Adipose tissue (tissue), 3 donors: ENCODE data around the gene ASB7. TPM values are rescaled to one million over a fixed set of nuclear protein-coding genes. Genes with fewer than 3 reads are reported as not detected.

Experiments
- H3K27ac ChIP-seq: one replicate; pipeline ENCODE4 v1.5.1; 2013; ENCODE audit warnings: low read depth, low read length
- WGBS, 3 donors: extraction: QIAGEN DNeasy Blood & Tissue Kit; methylation state at CpG; one replicate each; pipeline ENCODE4 v1.1.7; 2013; 5-methylcytosine and 5-hydroxymethylcytosine counted together
- polyA plus RNA-seq, 3 donors: library from polyadenylated mRNA; stranded (reverse); fragments of 200-250 nt; gene quantifications; one replicate each; pipeline ENCODE4 v1.2.3, GENCODE V29; 2013
- donor health status: healthy with polysubstance abuse.
- donor health status: Bipolar disorder and iron deficiency.
- donor health status: healthy.

ASB7 gene
- polyA plus RNA-seq, 3 donors, result 2.1 to 4.2 (median 3.0) TPM

DNA sequence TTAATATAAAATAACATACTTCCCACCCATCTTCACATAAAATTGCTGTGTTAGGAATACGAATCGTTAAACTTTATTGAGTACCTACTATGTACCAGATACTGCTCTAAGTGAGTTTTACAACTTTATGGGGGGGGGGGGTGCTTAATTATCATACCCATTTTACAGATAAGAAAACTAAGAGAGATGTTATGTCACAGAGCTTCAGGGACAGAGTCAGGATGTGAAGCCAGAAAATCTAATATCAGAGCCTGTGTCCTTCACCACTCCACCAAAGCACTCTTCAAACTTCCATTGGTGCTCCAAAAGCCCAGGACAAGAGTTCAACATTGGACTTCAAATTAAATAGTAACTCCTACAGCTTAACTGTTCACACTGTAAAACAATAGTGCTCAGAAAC lies 9.0 kb upstream of the ASB7 start:
- H3K27ac ChIP-seq, result no peak overlapping the region
- WGBS, 3 donors, result 97 to 100% (median 99%) methylated on average over 2 of the region's 2 CpGs

DNA sequence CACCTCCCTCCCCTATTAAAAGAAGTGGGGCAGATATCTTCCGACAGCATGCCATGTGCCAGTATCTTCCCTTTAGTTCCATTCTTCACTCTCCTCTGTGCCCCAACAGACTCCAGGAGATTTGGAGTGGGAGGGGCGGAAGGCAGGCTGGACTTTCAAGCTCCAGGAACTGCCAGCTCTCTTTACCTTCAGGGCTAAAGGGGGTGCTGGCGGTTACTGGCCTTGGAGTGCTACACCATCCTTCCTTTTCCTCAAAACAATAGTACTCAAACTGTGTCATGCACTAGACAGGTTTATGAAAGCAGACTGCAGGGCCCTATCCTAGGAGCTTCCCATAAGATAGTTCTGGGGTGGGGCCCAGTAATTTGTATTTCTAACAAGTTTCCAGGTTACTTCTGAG lies 6.4 kb upstream of the ASB7 start:
- H3K27ac ChIP-seq, result no peak overlapping the region
- WGBS, 3 donors, result 87 to 96% (median 87%) methylated on average over 3 of the region's 3 CpGs

DNA sequence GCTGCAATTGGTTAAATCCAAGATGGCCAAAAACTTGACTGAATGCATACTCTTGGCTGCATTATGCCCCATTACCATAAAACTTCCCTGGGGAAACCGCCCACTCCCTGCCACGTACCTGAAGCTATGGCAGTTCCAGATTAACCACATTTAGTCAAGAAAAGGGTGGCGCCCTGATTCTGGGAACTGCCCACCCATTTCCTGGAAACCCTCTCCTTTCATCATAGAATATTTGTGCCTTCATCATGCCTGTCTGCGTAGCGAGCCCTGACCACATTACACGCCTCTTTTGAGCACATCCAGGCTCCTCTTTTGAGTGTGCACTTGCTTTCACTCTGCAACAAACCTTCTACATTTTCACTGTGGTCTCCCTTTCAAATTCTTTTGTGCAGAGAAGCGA lies 5.6 kb upstream of the ASB7 start:
- whole genome bisulfite sequencing, 3 donors, result 61 to 77% (median 62%) methylated on average over 7 of the region's 7 CpGs
- H3K27ac ChIP-seq, result no peak overlapping the region

DNA sequence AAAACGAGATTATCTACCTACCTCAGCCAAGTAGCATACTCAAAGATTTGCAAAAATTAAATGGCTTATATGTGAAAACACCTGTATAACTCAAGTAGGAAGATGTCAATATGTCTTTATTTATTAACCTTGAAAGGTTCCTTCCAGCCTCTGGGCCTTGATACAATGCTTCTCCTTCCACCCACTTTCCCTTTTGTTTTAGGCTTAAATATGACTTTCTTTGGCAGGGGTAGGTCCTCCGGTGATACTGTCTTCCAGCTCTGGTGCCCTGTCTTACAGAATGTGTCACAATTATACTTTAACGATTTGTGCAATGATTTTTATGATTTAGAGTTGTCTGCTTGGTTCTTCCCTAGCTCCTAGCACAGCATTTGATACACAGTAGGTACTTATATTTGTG lies 4.5 kb upstream of the ASB7 start:
- no peak overlapping the region for H3K27ac ChIP-seq
- WGBS, 3 donors, result 85 to 87% (median 86%) methylated on average over 3 of the region's 3 CpGs

DNA sequence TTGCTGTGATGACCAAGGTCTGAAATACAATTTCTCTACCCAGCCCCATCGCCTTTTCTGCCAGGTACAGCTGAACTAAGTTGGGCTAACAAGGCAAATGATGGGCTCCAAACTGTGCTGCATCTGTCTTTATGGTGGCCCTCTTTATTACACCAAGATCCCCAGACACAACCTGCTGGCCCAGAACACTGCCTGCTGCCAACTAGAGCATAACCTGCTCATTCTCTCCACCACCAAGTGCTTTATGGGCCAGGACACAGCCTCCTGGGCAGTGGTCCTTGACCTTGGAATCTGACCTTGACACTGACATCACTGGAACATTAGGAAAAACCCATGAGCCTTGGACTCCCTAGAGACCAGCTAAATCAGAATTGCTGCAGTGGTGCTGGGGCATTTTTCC lies 3.7 kb upstream of the ASB7 start:
- WGBS, 3 donors, result 94 to 100% (median 100%) methylated on average over 1 of the region's 1 CpG
- no peak overlapping the region for H3K27ac ChIP-seq

DNA sequence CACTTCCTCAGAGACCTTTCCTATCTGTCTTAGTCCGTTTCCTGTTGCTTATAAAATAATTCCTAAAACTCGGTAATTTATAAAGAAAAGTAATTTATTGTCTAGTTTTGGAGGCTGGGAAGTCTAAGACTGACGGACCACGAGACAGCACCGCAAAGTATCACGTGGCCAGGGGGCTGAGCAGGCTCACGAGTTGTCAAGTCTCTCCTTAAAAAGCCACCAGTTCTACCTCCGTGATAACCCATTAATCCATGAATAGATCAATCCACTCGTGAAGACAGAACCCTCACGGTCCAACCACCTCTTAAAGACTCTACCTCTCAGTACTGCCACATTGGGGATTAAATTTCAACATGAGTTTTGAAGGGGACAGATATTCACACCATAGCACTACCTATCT lies 1.2 kb upstream of the ASB7 start:
- H3K27ac ChIP-seq, result no peak overlapping the region
- 0 to 1% (median 0%) methylated on average over 10 of the region's 10 CpGs for WGBS, 3 donors

DNA sequence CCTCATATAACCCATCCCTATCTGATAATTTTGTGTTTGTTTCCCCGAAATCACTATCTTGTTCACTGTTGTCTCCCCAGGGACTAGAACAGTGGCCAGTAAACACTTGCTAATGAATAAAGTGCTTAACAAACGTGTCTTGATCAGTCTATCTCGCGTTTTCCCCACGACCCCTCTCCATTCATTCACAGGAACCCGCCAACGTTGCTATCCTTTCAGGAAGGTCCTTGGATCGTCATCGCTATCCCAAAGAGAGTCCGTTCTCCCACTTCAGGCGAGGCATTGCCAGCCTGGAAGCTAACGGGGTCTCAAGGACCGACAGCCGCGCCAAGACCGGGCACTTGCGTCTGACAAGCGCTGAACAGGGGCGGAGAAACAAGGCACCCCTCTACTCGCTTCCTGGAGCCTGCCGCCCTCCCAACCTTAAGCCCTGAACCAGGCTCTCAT lies 749 bp upstream of the ASB7 start:
- H3K27ac ChIP-seq, result no peak overlapping the region
- WGBS, 3 donors, result 0 to 1% (median 0%) methylated on average over 21 of the region's 21 CpGs

DNA sequence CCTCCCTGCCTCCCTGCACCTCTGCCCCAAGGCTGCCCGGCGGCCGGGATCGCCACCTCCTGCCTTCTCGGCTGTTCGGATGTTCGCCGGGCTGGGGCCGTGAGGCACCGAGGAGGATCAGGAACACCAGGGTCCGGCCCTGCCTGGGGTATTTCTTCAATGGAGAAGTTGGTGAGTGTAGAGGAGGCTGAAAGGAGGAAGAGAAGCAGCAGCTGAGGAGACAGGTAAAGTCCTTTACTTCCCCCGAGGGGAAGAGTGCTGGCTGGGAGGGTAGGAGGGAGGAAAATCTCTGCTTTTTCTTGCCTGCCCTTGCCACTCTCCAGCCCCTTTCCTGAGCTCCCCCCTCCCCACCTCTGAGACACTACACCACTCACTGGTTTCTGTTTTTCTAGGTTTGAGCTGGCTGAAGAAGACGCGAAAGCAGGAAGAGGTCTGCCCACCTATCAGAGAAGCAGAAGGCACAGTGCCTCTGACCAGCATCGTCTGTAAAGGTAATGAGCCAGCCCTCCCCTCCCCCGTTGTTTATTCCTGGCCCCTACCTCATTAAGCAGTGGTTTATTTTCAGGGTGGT lies 519 bp downstream of the ASB7 start:
- WGBS, 3 donors, result 1 to 2% (median 1%) methylated on average over 15 to 16 of the region's 16 CpGs

DNA sequence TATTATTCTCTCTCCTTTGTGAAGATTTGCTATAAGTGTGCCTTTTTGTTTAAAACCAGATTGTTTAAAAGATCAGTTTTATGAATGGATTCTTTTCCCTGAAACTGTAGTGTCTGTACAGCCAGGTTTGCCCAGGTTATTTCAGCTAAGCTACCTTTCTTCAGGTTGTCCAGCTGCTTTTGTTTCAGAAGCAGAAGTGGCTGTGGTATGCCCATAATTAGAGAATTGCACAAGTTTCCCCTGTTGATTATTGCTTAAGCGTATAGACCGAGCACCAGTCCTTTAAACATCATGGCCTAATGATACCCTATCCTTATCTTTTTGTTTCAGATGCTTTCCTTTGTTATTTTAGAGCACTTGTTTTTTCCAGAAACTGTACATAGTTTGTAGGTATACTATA lies 10.2 kb downstream of the ASB7 start:
- H3K27ac ChIP-seq, result no peak overlapping the region
- WGBS, 3 donors, result 66 to 92% (median 71%) methylated on average over 2 of the region's 2 CpGs

More for the DNA sequence above, 519 bp downstream of the ASB7 start:
- peak overlapping the region; percentile 21 for H3K27ac ChIP-seq

DNA sequence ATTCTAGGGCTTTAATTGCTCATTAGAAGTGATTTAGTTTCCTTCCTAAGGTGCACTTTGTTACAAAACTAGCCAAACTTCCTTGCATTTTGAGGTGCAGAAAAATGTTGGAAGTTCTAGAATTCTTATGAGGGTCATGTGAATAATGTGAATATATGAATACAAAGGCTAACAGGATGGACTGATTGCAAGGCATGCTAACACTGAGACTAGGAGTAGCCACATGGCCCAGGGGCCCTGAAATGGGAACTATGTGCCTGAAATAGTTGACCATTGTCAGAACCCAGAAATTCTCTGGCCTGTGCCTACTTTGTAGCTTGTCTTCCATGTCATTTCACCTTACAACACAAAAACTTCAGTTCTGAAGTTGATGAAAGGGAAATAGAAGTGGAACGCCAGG lies 10.8 kb downstream of the ASB7 start:
- no peak overlapping the region for H3K27ac ChIP-seq
- 96 to 100% (median 96%) methylated on average over 1 of the region's 1 CpG for WGBS, 3 donors

DNA sequence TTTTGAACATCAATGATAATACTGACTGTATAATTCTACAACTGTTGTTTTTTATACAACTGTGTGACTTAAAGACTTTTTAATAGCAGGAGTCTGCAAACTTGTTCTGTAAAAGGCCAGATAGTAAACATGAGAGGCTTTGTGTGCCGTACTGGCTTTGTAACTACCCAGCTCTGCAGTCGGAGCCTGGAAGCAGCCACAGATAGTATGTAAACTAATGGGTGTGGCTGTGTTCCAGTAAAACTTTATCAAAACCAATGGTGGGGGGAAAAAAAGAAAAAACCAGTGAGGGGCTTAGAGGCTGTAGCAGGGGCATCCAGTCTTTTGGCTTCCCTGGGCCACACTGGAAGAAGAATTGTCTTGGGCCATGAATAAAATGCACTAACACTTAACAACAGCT lies 11.9 kb downstream of the ASB7 start:
- no peak overlapping the region for H3K27ac ChIP-seq
- WGBS, 3 donors, result 82 to 89% (median 84%) methylated on average over 2 of the region's 2 CpGs

DNA sequence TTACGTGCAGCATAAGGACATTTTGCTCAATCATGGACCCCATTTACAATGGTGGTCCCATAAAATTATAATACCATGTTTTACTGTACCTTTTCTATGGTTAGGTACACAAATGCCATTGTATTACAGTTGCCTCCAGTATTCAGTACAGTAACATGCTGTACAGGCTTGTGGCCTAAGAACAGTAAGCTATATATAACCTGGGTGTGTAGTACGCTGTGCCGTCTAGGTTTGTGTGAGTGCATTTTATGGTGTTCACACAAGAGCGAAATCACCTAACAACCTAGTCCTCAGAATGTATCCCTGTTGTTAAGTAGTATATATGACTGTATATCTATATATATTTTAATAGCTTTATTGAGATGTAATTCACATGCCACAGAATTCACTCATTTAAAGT lies 12.5 kb downstream of the ASB7 start:
- WGBS, 3 donors, result 94 to 97% (median 97%) methylated on average over 4 of the region's 4 CpGs
- no peak overlapping the region for H3K27ac ChIP-seq

DNA sequence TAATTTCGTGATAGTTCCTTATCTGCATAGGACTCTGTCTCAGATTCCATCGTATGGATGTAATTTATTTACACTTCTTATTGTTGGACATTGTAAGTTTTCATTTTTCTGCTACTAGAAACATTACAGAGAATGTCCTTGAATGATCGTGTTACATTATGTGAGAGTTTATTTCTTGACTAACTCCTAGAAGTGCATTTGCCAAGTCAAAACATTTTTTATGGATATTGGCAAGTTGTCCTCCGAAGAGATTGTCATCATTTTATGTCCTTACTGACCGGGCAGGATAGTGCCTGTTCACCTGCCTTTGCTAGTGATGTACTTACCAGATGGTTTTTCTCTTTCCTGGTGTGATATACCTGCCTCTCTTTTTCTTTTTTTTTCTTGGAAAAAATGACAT lies 13.4 kb downstream of the ASB7 start:
- 35 to 58% (median 51%) methylated on average over 5 of the region's 5 CpGs for WGBS, 3 donors
- H3K27ac ChIP-seq, result no peak overlapping the region

DNA sequence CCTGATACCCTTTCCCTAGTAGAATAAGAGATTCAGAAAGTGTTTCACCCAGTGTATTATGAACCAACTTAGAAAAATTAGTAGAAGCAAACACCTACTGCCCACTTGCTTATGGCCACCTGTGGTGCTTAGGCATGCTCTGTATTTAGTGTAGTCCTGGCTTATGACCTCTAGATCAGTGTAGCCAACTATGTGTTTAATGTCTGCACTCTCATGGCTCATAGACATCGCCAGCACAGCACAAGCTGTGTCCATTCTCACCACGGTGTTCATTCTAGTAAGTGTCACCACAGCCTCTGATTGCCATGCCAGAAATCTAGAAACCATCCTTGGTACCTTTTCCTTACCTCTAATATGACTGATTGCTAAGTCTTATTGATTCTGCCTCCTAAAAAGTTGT lies 14.3 kb downstream of the ASB7 start:
- H3K27ac ChIP-seq, result no peak overlapping the region
- 72 to 98% (median 95%) methylated on average over 2 of the region's 2 CpGs for WGBS, 3 donors

DNA sequence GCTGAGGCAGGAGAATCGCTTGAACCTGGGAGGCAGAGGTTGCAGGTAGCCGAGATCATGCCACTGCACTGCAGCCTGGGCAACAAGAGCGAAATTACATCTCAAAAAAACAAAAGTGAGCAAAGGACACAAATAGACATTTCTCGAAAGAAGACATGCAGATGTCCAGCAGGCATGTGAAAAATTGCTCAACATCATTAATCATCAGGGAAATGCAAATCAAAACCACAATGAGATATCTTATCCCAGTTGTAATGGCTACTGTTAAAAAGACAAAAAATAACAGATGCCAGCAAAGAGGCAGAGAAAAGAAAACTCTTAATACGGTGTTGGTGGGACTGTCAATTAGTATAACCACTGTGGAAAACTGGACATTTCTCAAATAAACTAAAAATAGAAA lies 20.9 kb downstream of the ASB7 start:
- H3K27ac ChIP-seq, result no peak overlapping the region
- 83 to 92% (median 91%) methylated on average over 5 of the region's 5 CpGs for WGBS, 3 donors

DNA sequence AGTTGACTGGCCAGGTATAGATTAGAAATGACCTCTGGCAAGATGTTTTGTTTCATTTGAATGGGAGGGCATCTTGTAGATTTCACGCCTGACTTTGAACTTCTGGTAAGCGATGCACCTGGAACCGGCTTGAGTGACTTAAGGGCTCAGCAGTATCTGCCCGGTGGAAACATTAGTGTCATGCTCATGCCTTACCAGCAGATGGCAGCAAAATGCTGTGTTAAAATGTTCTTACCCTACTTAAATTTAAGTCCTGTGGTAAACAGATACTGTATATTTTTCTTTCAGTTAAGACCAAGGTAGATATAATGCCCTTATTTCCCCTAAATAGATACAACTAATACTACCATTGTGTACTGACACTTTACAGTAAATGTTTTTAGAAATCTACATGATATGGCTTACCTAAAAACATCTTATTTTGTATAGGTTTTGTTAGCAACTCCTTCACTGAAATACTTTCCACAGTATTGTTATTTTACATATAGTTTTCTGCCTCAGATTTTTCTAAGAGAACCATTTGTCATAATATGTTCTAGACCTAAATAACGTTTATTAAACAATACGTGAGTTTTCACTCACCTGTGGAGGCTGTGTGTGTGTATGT lies 25.5 kb downstream of the ASB7 start:
- H3K27ac ChIP-seq, result no peak overlapping the region
- WGBS, 3 donors, result 24 to 28% (median 26%) methylated on average over 6 of the region's 6 CpGs

DNA sequence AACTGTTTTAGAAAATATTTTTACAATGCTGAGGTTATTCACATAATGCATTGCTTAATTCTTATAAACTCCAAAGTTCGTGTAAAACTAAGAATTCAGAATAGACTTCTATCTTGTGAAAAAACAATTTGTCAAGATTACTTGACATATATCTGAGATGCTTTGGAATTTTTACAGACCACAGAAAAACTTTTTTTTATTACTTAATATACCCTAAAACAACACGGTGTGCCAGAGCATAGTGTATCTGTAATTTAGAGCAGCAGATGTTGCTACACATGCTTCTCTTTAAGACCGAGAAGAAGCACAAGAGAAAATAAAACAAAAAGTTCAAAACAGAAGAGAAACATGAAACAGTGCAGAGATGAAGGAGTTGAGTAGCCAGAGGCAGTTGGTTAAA lies 26.4 kb downstream of the ASB7 start:
- WGBS, 3 donors, result 57 to 65% (median 57%) methylated on average over 3 of the region's 3 CpGs
- H3K27ac ChIP-seq, result no peak overlapping the region

DNA sequence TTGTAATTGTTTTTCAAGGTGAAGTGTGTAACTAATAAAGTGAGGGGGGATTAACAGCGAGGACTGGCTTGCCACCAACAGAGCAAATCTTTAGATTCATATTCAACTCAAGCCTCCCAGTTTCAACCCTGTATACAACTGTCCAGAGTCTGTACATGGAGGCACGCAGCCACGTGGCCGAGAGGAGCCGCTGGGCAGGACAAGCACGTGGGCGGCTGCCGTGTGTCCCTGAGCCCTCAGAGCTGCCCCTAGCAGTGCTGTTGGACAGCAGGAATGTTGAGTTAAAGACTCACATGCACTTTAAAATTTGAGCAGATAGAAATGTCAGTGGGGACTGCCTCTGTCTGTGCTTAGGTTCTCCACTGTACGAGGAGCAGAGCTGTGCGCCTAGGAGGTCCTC lies 29.4 kb downstream of the ASB7 start:
- WGBS, 3 donors, result 93 to 96% (median 94%) methylated on average over 10 of the region's 10 CpGs
- no peak overlapping the region for H3K27ac ChIP-seq

DNA sequence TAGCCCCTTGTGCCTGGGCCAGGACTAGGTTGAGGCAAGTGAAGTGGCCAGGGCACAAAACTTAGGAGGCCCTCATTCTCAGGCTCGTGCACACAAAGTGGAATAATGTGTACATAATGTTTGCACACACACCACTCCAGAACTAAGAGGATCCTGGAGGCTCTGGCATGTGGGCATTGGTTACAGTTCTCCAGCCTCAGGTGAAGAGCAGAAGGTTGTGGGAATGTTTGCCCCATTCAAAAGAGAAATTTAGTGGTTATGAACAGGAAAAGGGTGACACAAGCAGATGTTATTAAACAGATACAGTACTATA lies 31.3 kb downstream of the ASB7 start:
- 73 to 90% (median 79%) methylated on average over 1 of the region's 1 CpG for WGBS, 3 donors
- no peak overlapping the region for H3K27ac ChIP-seq

DNA sequence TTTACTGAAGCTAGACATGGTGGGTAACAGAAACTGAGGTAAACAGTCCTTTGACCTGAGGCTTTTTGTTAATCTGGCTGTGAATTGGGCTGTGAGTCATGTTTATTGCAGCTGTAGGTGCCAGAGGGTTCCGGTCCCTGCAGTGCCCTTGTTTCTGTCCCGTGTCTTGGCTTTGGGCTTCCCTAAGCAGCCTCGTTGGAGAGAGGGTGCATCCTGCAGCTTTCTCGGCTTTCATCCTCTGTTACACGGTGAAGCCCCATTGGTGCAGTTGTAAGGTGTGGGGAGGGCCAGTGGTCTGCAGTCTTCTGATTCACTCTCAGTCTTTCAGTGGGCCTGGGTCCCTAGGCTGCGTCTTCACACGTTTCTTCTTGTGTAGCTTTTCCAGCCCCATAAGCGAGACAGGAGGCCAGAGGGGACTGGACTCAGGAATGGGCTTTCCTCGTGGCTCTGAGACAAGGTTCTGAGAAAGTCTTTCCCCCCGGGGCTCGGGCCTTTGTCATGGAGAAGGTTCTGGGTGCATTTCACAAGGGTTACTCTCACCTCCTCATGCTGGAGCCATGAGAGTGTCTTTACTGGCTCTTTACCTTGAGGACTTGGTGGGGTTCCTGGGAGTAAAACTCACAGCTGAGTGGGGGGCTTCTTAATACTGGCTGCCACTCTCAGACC lies 33.1 kb downstream of the ASB7 start:
- 80 to 92% (median 88%) methylated on average over 11 of the region's 11 CpGs for WGBS, 3 donors
- no peak overlapping the region for H3K27ac ChIP-seq
